Activated T-helper 1 cell treated with anti-CD3 and anti-CD28 coated beads, Interleukin-12 subunit alpha, Interleukin-12 subunit beta, Interleukin-2, Interleukin-4 antibody, amounts not matched to agents 30 ng/mL and 10 ng/mL and 1 ng/mL, durations not matched to agents 14 hours and 24 hours and 36 hours (primary cell): ENCODE data around the gene TET3. TPM values are rescaled to one million over a fixed set of nuclear protein-coding genes. Genes with fewer than 3 reads are reported as not detected.

Experiments
- DNase-seq: peaks from one replicate; pipeline ENCODE4 v3.0.0; 2021; ENCODE audit warnings: low spot score
- H3K27ac Mint-ChIP-seq: one replicate; pipeline ENCODE4 v1.8.0; 2021; ENCODE audit warnings: mild to moderate bottlenecking, mixed read lengths
- H3K27me3 Mint-ChIP-seq: one replicate; pipeline ENCODE4 v1.8.0; 2022; ENCODE audit warnings: mild to moderate bottlenecking, moderate library complexity, mixed read lengths; ENCODE audit not compliant: insufficient read depth
- H3K36me3 Mint-ChIP-seq: one replicate; pipeline ENCODE4 v1.8.0; 2021; ENCODE audit warnings: low read depth, mixed read lengths
- H3K4me1 Mint-ChIP-seq: one replicate; pipeline ENCODE4 v1.8.0; 2021; ENCODE audit warnings: low read depth, mixed read lengths
- H3K4me3 Mint-ChIP-seq: one replicate; pipeline ENCODE4 v1.8.0; 2021; ENCODE audit warnings: mild to moderate bottlenecking, moderate library complexity, mixed read lengths
- H3K9me3 Mint-ChIP-seq: one replicate; pipeline ENCODE4 v1.8.0; 2021; ENCODE audit warnings: mixed read lengths
- intact Hi-C: fragments of 100-400 bp; cut with micrococcal nuclease; formaldehyde crosslinking; loops from one replicate; pipeline ENCODE4 v1.15.1; 2024
- total RNA-seq: library from RNA; stranded (reverse); gene quantifications from 2 replicates; pipeline ENCODE4 v1.2.3, GENCODE V29; 2022

The TET3 gene
- total RNA-seq, 1 donor from 2014 or later = 20.5 TPM

GRCh38 chr2:73970141-73970803 is 14.4 kb upstream of the TET3 start:
- peak overlapping the region; percentile 79 for H3K27ac Mint-ChIP-seq
- H3K9me3 Mint-ChIP-seq = no peaks in the 10 kb centered on the region
- intact Hi-C loops = loop anchor here (2.0 kb wide), 2 partner anchors 15 to 177 kb away; partner anchors contain the start of genes BOLA3 and TET3
- H3K36me3 Mint-ChIP-seq = no peaks in the 10 kb centered on the region
- peaks cover 40% of the 10 kb centered on the region for H3K4me1 Mint-ChIP-seq
- no peak for DNase-seq
- peak overlapping the region; percentile 69 for H3K4me3 Mint-ChIP-seq
- no peaks in the 10 kb centered on the region for H3K27me3 Mint-ChIP-seq

GRCh38 chr2:73970850-73971471 is 13.7 kb upstream of the TET3 start:
- intact Hi-C loops = loop anchor here (1.0 to 2.0 kb wide), 3 partner anchors 8 to 176 kb away; partner anchors contain the start of genes BOLA3 and TET3
- Mint-ChIP-seq H3K27ac (peak overlapping the region; percentile 79), H3K9me3 (no peaks in the 10 kb centered on the region), H3K36me3 (no peaks in the 10 kb centered on the region), H3K27me3 (no peaks in the 10 kb centered on the region), H3K4me1 (peaks cover 38% of the 10 kb centered on the region), H3K4me3 (peak overlapping the region; percentile 69)
- peak; percentile 32 for DNase-seq

- Mint-ChIP-seq H3K27ac (peak overlapping the region; percentile 79), H3K4me3 (peak overlapping the region; percentile 69), H3K36me3 (no peaks in the 10 kb centered on the region), H3K4me1 (peaks cover 38% of the 10 kb centered on the region), H3K27me3 (no peaks in the 10 kb centered on the region), H3K9me3 (no peaks in the 10 kb centered on the region)
- intact Hi-C loops = loop anchor here (1.0 to 2.0 kb wide), 3 partner anchors 8 to 175 kb away; partner anchors contain the start of genes BOLA3 and TET3
- DNase-seq = no peak
These were observed 13.0 kb upstream of the TET3 start for GRCh38 chr2:73971722-73972121.

GRCh38 chr2:73972846-73973245 is 11.9 kb upstream of the TET3 start:
- Mint-ChIP-seq H3K27ac (no peak overlapping the region), H3K36me3 (no peaks in the 10 kb centered on the region), H3K4me3 (no peak overlapping the region), H3K9me3 (no peaks in the 10 kb centered on the region), H3K4me1 (peaks cover 48% of the 10 kb centered on the region), H3K27me3 (no peaks in the 10 kb centered on the region)
- intact Hi-C loops = no loop called here
- no peak for DNase-seq

- intact Hi-C loops = no loop called here
- no peaks in the 10 kb centered on the region for H3K27me3 Mint-ChIP-seq
- H3K36me3 Mint-ChIP-seq = peaks cover 1% of the 10 kb centered on the region
- H3K4me3 Mint-ChIP-seq = no peak overlapping the region
- peaks cover 62% of the 10 kb centered on the region for H3K4me1 Mint-ChIP-seq
- DNase-seq = no peak
- H3K27ac Mint-ChIP-seq = no peak overlapping the region
- no peaks in the 10 kb centered on the region for H3K9me3 Mint-ChIP-seq
These were observed 9.0 kb upstream of the TET3 start for GRCh38 chr2:73975731-73976130.

GRCh38 chr2:73976803-73977202 is 7.9 kb upstream of the TET3 start:
- intact Hi-C loops = no loop called here
- Mint-ChIP-seq H3K36me3 (peaks cover 1% of the 10 kb centered on the region), H3K27me3 (peaks cover 5% of the 10 kb centered on the region), H3K27ac (no peak overlapping the region), H3K4me1 (peaks cover 62% of the 10 kb centered on the region), H3K9me3 (no peaks in the 10 kb centered on the region), H3K4me3 (no peak overlapping the region)
- no peak for DNase-seq

- Mint-ChIP-seq H3K27ac (peak overlapping the region; percentile 12), H3K4me3 (no peak overlapping the region)
- intact Hi-C loops = no loop called here
These were observed 7.2 kb upstream of the TET3 start for GRCh38 chr2:73977466-73977865.

GRCh38 chr2:73979021-73979420 is 5.7 kb upstream of the TET3 start:
- peaks cover 67% of the 10 kb centered on the region for H3K4me1 Mint-ChIP-seq
- peak overlapping the region; percentile 61 for H3K27ac Mint-ChIP-seq
- peaks cover 1% of the 10 kb centered on the region for H3K36me3 Mint-ChIP-seq
- H3K27me3 Mint-ChIP-seq = peaks cover 22% of the 10 kb centered on the region
- peak overlapping the region; percentile 67 for H3K4me3 Mint-ChIP-seq
- intact Hi-C loops = loop anchor here (1.0 to 2.0 kb wide), 4 partner anchors 16 to 148 kb away; partner anchors contain the start of gene DGUOK
- DNase-seq = peak; percentile 47
- no peaks in the 10 kb centered on the region for H3K9me3 Mint-ChIP-seq

More at GRCh38 chr2:73977466-73977865, 7.2 kb upstream of the TET3 start:
- DNase-seq = no peak
- Mint-ChIP-seq H3K4me1 (peaks cover 62% of the 10 kb centered on the region), H3K27me3 (peaks cover 12% of the 10 kb centered on the region), H3K9me3 (no peaks in the 10 kb centered on the region), H3K36me3 (peaks cover 1% of the 10 kb centered on the region)

GRCh38 chr2:73979686-73980085 is 5.0 kb upstream of the TET3 start:
- H3K27ac Mint-ChIP-seq = peak overlapping the region; percentile 65

GRCh38 chr2:73980566-73980965 is 4.1 kb upstream of the TET3 start:
- Mint-ChIP-seq H3K9me3 (no peaks in the 10 kb centered on the region), H3K36me3 (peaks cover 1% of the 10 kb centered on the region), H3K27ac (no peak overlapping the region), H3K4me3 (peak overlapping the region; percentile 67), H3K27me3 (peaks cover 22% of the 10 kb centered on the region), H3K4me1 (peaks cover 67% of the 10 kb centered on the region)
- no peak for DNase-seq
- intact Hi-C loops = loop anchor here (10.0 kb wide), 1 partner anchor 474 kb away; the partner anchor contains the start of genes INO80B and WBP1

More at GRCh38 chr2:73979686-73980085, 5.0 kb upstream of the TET3 start:
- Mint-ChIP-seq H3K4me1 (peaks cover 67% of the 10 kb centered on the region), H3K9me3 (no peaks in the 10 kb centered on the region), H3K27me3 (peaks cover 22% of the 10 kb centered on the region), H3K4me3 (peak overlapping the region; percentile 56), H3K36me3 (peaks cover 1% of the 10 kb centered on the region)
- intact Hi-C loops = loop anchor here (1.0 to 10.0 kb wide), 5 partner anchors 17 to 475 kb away; partner anchors contain the start of genes DGUOK, INO80B and WBP1
- DNase-seq = no peak

GRCh38 chr2:73981081-73982001 is 3.4 kb upstream of the TET3 start:
- H3K27ac Mint-ChIP-seq = no peak overlapping the region
- H3K27me3 Mint-ChIP-seq = peaks cover 26% of the 10 kb centered on the region
- H3K4me3 Mint-ChIP-seq = peak overlapping the region; percentile 67
- intact Hi-C loops = loop anchor here (10.0 kb wide), 1 partner anchor 473 kb away; the partner anchor contains the start of genes INO80B and WBP1
- DNase-seq = no peak
- H3K9me3 Mint-ChIP-seq = no peaks in the 10 kb centered on the region
- H3K36me3 Mint-ChIP-seq = peaks cover 5% of the 10 kb centered on the region
- H3K4me1 Mint-ChIP-seq = peaks cover 75% of the 10 kb centered on the region

GRCh38 chr2:73982140-73982617 is 2.5 kb upstream of the TET3 start:
- no peak for DNase-seq
- Mint-ChIP-seq H3K4me1 (peaks cover 80% of the 10 kb centered on the region), H3K9me3 (no peaks in the 10 kb centered on the region), H3K36me3 (peaks cover 11% of the 10 kb centered on the region), H3K27ac (no peak overlapping the region), H3K4me3 (peak overlapping the region; percentile 67), H3K27me3 (peaks cover 27% of the 10 kb centered on the region)
- intact Hi-C loops = loop anchor here (10.0 kb wide), 1 partner anchor 473 kb away; the partner anchor contains the start of genes INO80B and WBP1
